GM21786 (cell line): Measurements from ENCODE around the gene GOLGA6L7.
"Not testable (repeated sequence)": the region's sequence is repeated elsewhere in the genome, so short reads cannot be mapped to it uniquely, and the experiment has no call there.

Source experiments
- ATAC-seq: cut with Tn5 transposase; IDR thresholded peaks from one replicate; pipeline ENCODE4 v1.9.1; 2021; ENCODE audit not compliant: unreplicated experiment

The GOLGA6L7 gene

GRCh38 chr15:28848521-28848920 is at the start of gene GOLGA6L7:
Gene GOLGA6L7, minus strand, starts transcription at chr15:28848644. Its CDS starts 95 bp downstream, at chr15:28848549.
- not testable (repeated sequence) for ATAC-seq

- no peak for ATAC-seq
These were observed 49.6 kb upstream of the GOLGA6L7 start for GRCh38 chr15:28897861-28898585.

- ATAC-seq = no peak
These were observed 48.5 kb upstream of the GOLGA6L7 start for GRCh38 chr15:28896951-28897350.

- ATAC-seq = no peak
These were observed 47.1 kb upstream of the GOLGA6L7 start for GRCh38 chr15:28895566-28895965.

- no peak for ATAC-seq
These were observed 46.7 kb upstream of the GOLGA6L7 start for GRCh38 chr15:28895146-28895545.

GRCh38 chr15:28894631-28895030 is 46.2 kb upstream of the GOLGA6L7 start:
- no peak for ATAC-seq

- no peak for ATAC-seq
These were observed 44.6 kb upstream of the GOLGA6L7 start for GRCh38 chr15:28892789-28893610.

GRCh38 chr15:28891588-28891987 is 43.1 kb upstream of the GOLGA6L7 start:
- ATAC-seq = no peak

GRCh38 chr15:28890711-28891495 is 42.5 kb upstream of the GOLGA6L7 start:
- ATAC-seq = no peak

GRCh38 chr15:28890291-28890690 is 41.8 kb upstream of the GOLGA6L7 start:
- not testable (repeated sequence) for ATAC-seq

GRCh38 chr15:28889871-28890270 is 41.4 kb upstream of the GOLGA6L7 start:
- ATAC-seq = not testable (repeated sequence)

GRCh38 chr15:28889346-28889745 is 40.9 kb upstream of the GOLGA6L7 start:
- no peak for ATAC-seq

GRCh38 chr15:28888900-28889299 is 40.5 kb upstream of the GOLGA6L7 start:
- ATAC-seq = no peak

- no peak for ATAC-seq
These were observed 40.0 kb upstream of the GOLGA6L7 start for GRCh38 chr15:28888302-28888894.

GRCh38 chr15:28887339-28888174 is 39.1 kb upstream of the GOLGA6L7 start:
- no peak for ATAC-seq

GRCh38 chr15:28886431-28887338 is 38.2 kb upstream of the GOLGA6L7 start:
- ATAC-seq = no peak

- no peak for ATAC-seq
These were observed 37.4 kb upstream of the GOLGA6L7 start, which contains the start of gene APBA2 for GRCh38 chr15:28885630-28886430. Gene APBA2, plus strand, starts transcription at chr15:28885974. Its CDS starts 167,911 bp downstream, at chr15:29053885.

GRCh38 chr15:28885128-28885629 is 36.7 kb upstream of the GOLGA6L7 start:
- ATAC-seq = no peak
